Neutrophil (primary cell): ENCODE data around the gene GASK1A.

ENCODE experiments used
- H3K27ac ChIP-seq: fragments of 200-600 bp; sonication (generic); 2 replicates; pipeline ENCODE4 v1.5.1; 2016; ENCODE audit warnings: mild to moderate bottlenecking, moderate library complexity
- H3K27me3 ChIP-seq: fragments of 200-600 bp; sonication (generic); 2 replicates; pipeline ENCODE4 v1.6.0; 2016; ENCODE audit warnings: mild to moderate bottlenecking
- H3K36me3 ChIP-seq: fragments of 200-600 bp; sonication (generic); 2 replicates; pipeline ENCODE4 v1.5.1; 2017
- H3K4me1 ChIP-seq, 2 experiments: fragments of 200-600 bp in 1 of 2; sonication (generic) in 1 of 2; 1 replicate in 1 of 2; 2 replicates in 1 of 2; pipeline versions ENCODE4 v1.5.1 to v1.6.1; 2013 to 2016; ENCODE audit warnings: low read depth in 1 of 2, low read length in 1 of 2, mild to moderate bottlenecking in 1 of 2, moderate library complexity in 1 of 2; ENCODE audit not compliant: control insufficient read depth in 1 of 2, insufficient read depth in 1 of 2
- H3K4me3 ChIP-seq, 2 experiments: fragments of 200-600 bp in 1 of 2; sonication (generic) in 1 of 2; 1 replicate in 1 of 2; 2 replicates in 1 of 2; pipeline ENCODE4 v1.5.1; 2013 to 2016; ENCODE audit warnings: low read depth in 1 of 2, low read length in 1 of 2, mild to moderate bottlenecking in 1 of 2, moderate library complexity in 1 of 2
- H3K9me3 ChIP-seq: fragments of 200-600 bp; sonication (generic); 2 replicates; pipeline ENCODE4 v1.5.1; 2016
- TF ChIP-seq, protein P1 (sequence below): fragments of 200-600 bp; sonication (generic); IDR thresholded peaks from 2 replicates; pipeline ENCODE4 v1.5.1; 2016; ENCODE audit warnings: antibody characterized with exemption

The GASK1A gene

DNA sequence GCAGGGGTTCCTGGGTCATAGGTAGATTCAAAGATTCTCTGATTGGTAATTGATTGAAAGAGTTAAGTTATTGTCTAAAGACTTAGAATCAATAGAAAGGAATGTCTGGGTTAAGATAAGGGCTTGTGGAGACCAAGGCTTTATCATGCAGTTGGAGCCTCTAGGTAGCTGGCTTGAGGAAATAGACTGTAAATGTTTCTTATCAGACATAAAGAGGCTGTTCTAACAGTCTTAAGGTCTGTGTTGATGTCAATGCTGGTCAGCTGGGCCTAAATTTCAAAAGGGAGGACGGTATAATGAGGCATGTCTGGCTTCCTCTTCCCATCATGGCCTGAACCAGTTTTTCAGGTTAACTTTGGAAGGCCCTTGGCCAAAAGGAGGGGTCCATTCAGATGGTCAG lies 48.9 kb downstream of the GASK1A start:
- H3K9me3 ChIP-seq: no peaks in the 10 kb centered on the region
- H3K4me3 ChIP-seq: no peak overlapping the region
- H3K27ac ChIP-seq: no peak overlapping the region
- H3K27me3 ChIP-seq: no peaks in the 10 kb centered on the region
- H3K36me3 ChIP-seq: no peaks in the 10 kb centered on the region
- H3K4me1 ChIP-seq: no peaks in the 10 kb centered on the region
- TF ChIP-seq, protein P1, sequence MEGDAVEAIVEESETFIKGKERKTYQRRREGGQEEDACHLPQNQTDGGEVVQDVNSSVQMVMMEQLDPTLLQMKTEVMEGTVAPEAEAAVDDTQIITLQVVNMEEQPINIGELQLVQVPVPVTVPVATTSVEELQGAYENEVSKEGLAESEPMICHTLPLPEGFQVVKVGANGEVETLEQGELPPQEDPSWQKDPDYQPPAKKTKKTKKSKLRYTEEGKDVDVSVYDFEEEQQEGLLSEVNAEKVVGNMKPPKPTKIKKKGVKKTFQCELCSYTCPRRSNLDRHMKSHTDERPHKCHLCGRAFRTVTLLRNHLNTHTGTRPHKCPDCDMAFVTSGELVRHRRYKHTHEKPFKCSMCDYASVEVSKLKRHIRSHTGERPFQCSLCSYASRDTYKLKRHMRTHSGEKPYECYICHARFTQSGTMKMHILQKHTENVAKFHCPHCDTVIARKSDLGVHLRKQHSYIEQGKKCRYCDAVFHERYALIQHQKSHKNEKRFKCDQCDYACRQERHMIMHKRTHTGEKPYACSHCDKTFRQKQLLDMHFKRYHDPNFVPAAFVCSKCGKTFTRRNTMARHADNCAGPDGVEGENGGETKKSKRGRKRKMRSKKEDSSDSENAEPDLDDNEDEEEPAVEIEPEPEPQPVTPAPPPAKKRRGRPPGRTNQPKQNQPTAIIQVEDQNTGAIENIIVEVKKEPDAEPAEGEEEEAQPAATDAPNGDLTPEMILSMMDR: no peak

DNA sequence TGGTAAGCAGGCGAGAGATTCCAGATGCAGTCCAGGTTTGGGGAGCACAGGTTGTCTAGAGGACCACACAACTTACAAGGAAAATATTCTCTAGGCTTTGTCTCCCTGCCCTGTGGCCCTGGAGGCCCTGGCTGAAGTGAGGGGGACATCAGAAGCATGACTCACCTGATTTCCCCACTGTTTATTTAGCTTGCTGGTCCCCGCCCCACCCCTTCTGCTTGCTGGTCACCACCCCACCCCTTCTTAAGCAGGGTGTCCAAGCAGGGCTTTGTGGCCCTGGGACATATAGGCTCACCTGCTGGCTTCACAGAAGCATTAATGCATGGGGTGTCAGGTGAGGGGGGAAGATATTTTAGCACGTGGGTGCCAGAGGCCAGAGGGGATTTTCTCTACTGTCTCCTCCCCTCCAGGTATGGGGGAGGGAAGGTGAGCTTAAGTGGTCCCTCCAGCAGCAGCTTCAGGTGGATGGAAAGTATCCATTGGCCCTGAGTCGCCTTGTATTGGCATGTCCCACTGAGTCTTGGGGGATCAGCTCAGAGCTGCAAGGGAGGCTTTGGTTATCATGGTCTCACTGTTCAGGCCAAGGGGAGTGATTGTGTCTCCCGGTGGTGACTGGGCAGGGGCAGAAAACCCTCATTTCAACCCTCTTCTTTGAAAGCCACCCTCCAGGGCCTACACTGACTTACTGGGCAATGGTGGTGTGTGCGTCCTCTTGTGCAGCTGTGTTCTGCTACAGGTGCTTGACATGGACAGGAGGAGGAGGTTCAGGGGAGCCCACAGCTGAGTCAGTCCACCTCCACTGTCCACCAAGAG lies 49.8 kb downstream of the GASK1A start:
- H3K27me3 ChIP-seq: no peaks in the 10 kb centered on the region
- H3K27ac ChIP-seq: no peak overlapping the region
- no peaks in the 10 kb centered on the region for H3K4me1 ChIP-seq
- TF ChIP-seq, protein P1: no peak
- H3K9me3 ChIP-seq: no peaks in the 10 kb centered on the region
- H3K4me3 ChIP-seq: no peak overlapping the region
- H3K36me3 ChIP-seq: no peaks in the 10 kb centered on the region

DNA sequence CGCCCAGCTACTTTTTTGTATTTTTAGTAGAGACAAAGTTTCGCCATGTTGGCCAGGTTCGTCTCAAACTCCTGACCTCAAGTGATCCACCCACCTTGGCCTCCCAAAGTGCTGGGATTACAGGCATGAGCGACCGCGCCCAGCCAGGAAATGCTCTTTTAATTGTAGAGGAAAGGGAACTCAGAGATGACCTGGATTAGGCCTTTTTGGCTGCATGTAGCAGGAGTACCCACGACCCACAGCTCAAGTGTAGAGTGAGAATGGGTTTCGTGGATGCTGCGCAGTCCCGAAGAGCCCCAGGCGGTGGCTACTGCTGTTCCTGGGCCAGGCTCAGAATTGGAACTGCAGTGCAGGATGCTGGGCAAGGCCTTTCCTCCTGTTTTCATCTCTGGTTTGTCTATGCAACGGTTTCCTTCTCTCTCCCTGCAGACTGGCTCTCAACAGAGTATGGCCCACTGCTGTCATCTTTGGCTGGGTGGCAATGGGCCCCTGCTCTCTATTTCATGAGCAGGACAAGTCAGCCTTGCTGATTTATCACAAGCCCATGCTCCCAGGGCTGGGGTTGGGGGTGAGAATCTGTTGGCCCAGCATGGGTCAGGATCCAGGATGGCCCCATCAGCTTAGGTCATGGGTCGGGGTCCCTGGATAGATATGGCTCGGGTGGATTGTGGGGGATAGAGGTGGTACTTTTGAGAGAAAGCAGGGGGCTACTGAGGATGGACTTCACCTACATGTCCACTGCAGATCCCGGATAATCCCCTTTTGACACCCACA lies 51.2 kb downstream of the GASK1A start:
- Histone ChIP-seq H3K36me3 (no peaks in the 10 kb centered on the region), H3K9me3 (no peaks in the 10 kb centered on the region), H3K4me3 (no peak overlapping the region), H3K27ac (no peak overlapping the region), H3K4me1 (no peaks in the 10 kb centered on the region), H3K27me3 (no peaks in the 10 kb centered on the region)
- TF ChIP-seq, protein P1: no peak

DNA sequence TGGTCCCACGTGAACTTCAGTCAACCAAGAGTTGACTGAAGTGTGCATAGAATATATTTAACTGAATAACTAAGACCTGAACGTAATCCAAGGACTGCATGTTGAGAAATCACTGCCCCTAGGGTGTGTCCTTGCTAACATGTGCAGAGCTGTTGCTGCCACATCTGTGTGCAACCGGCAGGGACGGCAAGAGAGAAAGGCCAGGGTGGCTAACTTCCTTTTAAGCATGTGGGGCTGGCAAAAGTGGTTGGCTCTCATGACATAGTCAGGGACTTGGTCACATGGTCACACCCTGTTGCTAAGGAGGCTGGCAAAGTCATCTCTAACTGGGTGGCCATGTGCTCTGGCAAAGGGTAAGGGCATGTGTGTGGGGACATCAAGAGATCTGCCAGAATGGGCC lies 52.4 kb downstream of the GASK1A start:
- no peaks in the 10 kb centered on the region for H3K36me3 ChIP-seq
- no peaks in the 10 kb centered on the region for H3K27me3 ChIP-seq
- no peak overlapping the region for H3K27ac ChIP-seq
- H3K9me3 ChIP-seq: no peaks in the 10 kb centered on the region
- H3K4me3 ChIP-seq: no peak overlapping the region
- no peaks in the 10 kb centered on the region for H3K4me1 ChIP-seq
- TF ChIP-seq, protein P1: no peak

DNA sequence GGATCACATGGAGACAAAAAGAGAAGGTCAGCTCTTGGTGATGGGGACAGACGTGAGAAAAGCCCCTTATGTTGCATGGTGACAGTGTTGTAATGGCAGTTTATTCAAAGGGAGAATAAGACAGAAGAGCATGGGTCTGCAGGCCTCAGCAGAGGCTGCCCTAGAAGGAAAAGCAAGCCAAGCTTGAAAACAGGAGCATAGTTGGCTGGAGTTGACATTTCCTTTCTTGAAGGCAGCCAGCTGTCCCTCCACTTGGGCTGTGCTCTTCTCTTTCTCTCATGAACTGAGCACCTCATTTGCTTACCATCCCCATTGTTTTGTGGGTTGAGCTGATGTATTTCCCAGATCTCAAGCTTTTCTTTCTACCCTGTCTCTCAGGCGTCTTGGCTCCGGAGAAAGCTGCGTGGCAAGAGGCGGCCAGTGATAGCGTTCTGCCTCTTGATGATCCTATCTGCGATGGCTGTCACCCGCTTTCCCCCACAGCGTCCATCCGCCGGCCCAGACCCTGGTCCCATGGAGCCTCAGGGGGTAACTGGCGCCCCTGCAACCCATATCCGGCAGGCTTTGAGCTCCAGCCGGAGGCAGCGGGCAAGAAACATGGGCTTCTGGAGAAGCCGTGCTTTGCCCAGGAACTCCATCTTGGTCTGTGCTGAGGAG lies 52.9 kb downstream of the GASK1A start:
- TF ChIP-seq, protein P1: no peak
- Histone ChIP-seq H3K4me1 (no peaks in the 10 kb centered on the region), H3K27ac (no peak overlapping the region), H3K27me3 (no peaks in the 10 kb centered on the region), H3K4me3 (no peak overlapping the region), H3K9me3 (no peaks in the 10 kb centered on the region), H3K36me3 (no peaks in the 10 kb centered on the region)
